ENCODE data around the gene TCERG1L. TPM values are rescaled to one million over a fixed set of nuclear protein-coding genes. Genes with fewer than 3 reads are reported as not detected.

TCERG1L gene
- total RNA-seq, 1 donor from 2014 or later, result 3.5 TPM

- Histone ChIP-seq H3K4me1 (ENCODE audit: insufficient read depth, low read length) (no peaks in the 10 kb centered on the region), H3K4me2 (ENCODE audit: low read length) (no peak overlapping the region), H3K9me3 (ENCODE audit: insufficient read depth, low read depth, low read length) (peaks cover 14% of the 10 kb centered on the region), H3K4me3 (ENCODE audit: insufficient read depth, low read depth, low read length) (no peak overlapping the region), H3K36me3 (ENCODE audit: insufficient read depth, low read length) (no peaks in the 10 kb centered on the region), H3K9ac (ENCODE audit: low read length) (no peak overlapping the region), H3K27me3 (ENCODE audit: insufficient read depth, low read length) (no peaks in the 10 kb centered on the region), H2AFZ (ENCODE audit: low read depth, low read length) (no peak overlapping the region), H3K27ac (ENCODE audit: low read depth, low read length) (no peak overlapping the region), H4K20me1 (ENCODE audit: insufficient read depth, low read length) (no peaks in the 10 kb centered on the region), H3K79me2 (ENCODE audit: insufficient read depth, low read length) (no peaks in the 10 kb centered on the region)
- H3K4me3 Mint-ChIP-seq (ENCODE audit: unreplicated experiment), result no peak overlapping the region
- TF ChIP-seq EZH2 (IDR thresholded peaks at IDR 0.05; ENCODE audit: insufficient read depth, low read length) (no peak), CTCF (IDR thresholded peaks at IDR 0.05; ENCODE audit: insufficient read depth, low read depth, low read length) (no peak)
- H3K4me1 Mint-ChIP-seq (ENCODE audit: low read depth, unreplicated experiment), result no peaks in the 10 kb centered on the region
- H3K9me3 Mint-ChIP-seq (ENCODE audit: unreplicated experiment), result peaks cover 9% of the 10 kb centered on the region
- DNase-seq (ENCODE audit: low read depth), result no peak
- no peak overlapping the region for H3K27ac Mint-ChIP-seq (ENCODE audit: unreplicated experiment)
- FAIRE-seq, result no peak
- H3K27me3 Mint-ChIP-seq (ENCODE audit: low read depth, unreplicated experiment), result no peaks in the 10 kb centered on the region
- H3K36me3 Mint-ChIP-seq (ENCODE audit: low read depth, unreplicated experiment), result no peaks in the 10 kb centered on the region
Measured at GRCh38 chr10:131249955-131250344, 61.6 kb downstream of the TCERG1L start.

- TF ChIP-seq EZH2 (IDR thresholded peaks at IDR 0.05; ENCODE audit: insufficient read depth, low read length) (no peak), CTCF (IDR thresholded peaks at IDR 0.05; ENCODE audit: insufficient read depth, low read depth, low read length) (no peak)
- no peaks in the 10 kb centered on the region for H4K20me1 ChIP-seq (ENCODE audit: insufficient read depth, low read length)
- no peak overlapping the region for H3K27ac ChIP-seq (ENCODE audit: low read depth, low read length)
- Mint-ChIP-seq H3K9me3 (ENCODE audit: unreplicated experiment) (peaks cover 9% of the 10 kb centered on the region), H3K4me1 (ENCODE audit: low read depth, unreplicated experiment) (no peaks in the 10 kb centered on the region), H3K36me3 (ENCODE audit: low read depth, unreplicated experiment) (no peaks in the 10 kb centered on the region), H3K27ac (ENCODE audit: unreplicated experiment) (no peak overlapping the region), H3K4me3 (ENCODE audit: unreplicated experiment) (no peak overlapping the region), H3K27me3 (ENCODE audit: low read depth, unreplicated experiment) (no peaks in the 10 kb centered on the region)
- no peak overlapping the region for H3K4me2 ChIP-seq (ENCODE audit: low read length)
- no peak overlapping the region for H2AFZ ChIP-seq (ENCODE audit: low read depth, low read length)
- no peak for DNase-seq (ENCODE audit: low read depth)
- H3K36me3 ChIP-seq (ENCODE audit: insufficient read depth, low read length), result no peaks in the 10 kb centered on the region
- no peaks in the 10 kb centered on the region for H3K4me1 ChIP-seq (ENCODE audit: insufficient read depth, low read length)
- no peak overlapping the region for H3K4me3 ChIP-seq (ENCODE audit: insufficient read depth, low read depth, low read length)
- no peak overlapping the region for H3K9ac ChIP-seq (ENCODE audit: low read length)
- no peaks in the 10 kb centered on the region for H3K79me2 ChIP-seq (ENCODE audit: insufficient read depth, low read length)
- no peak for FAIRE-seq
- H3K27me3 ChIP-seq (ENCODE audit: insufficient read depth, low read length), result no peaks in the 10 kb centered on the region
- H3K9me3 ChIP-seq (ENCODE audit: insufficient read depth, low read depth, low read length), result peaks cover 14% of the 10 kb centered on the region
Measured at GRCh38 chr10:131249238-131249954, 62.1 kb downstream of the TCERG1L start.
